ENCODE results near the gene POLR1B. TPM values are rescaled to one million over a fixed set of nuclear protein-coding genes. Genes with fewer than 3 reads are reported as not detected.

The POLR1B gene
- total RNA-seq, 1 experiment from 2014 or later, result 51.2 TPM

- no peak overlapping the region for H3K4me3 Mint-ChIP-seq
- no peak for DNase-seq (ENCODE audit: low spot score)
- peaks cover 4% of the 10 kb centered on the region; the same call in 1 of the 2 replicates for H3K4me1 Mint-ChIP-seq
- no peaks in the 10 kb centered on the region for H3K27me3 Mint-ChIP-seq (ENCODE audit: low read depth)
- ChIA-PET CTCF (interaction anchor here (1.3 to 5.9 kb wide), 3 partner anchors 48 to 344 kb away, joined by 3 to 51 read pairs (median 5); partner anchors contain the start of gene SLC20A1), POLR2A (interaction anchor here (0.6 kb wide), 1 partner anchor 22 kb away, joined by 4 read pairs; no protein-coding TSS in a partner anchor)
- peaks cover 6% of the 10 kb centered on the region; the same call in 1 of the 2 replicates for H3K9me3 Mint-ChIP-seq
- H3K36me3 Mint-ChIP-seq, result no peaks in the 10 kb centered on the region
- ATAC-seq, result no peak
- no peak overlapping the region for H3K27ac Mint-ChIP-seq
- TF ChIP-seq E2F1 (CRISPR knock-in tag; IDR thresholded peaks at IDR 0.05) (no peak), ZNF138 (CRISPR knock-in tag; conservative IDR thresholded peaks at IDR 0.05) (no peak), ATF1 (CRISPR knock-in tag; IDR thresholded peaks at IDR 0.05) (no peak), ZNF263 (CRISPR knock-in tag; IDR thresholded peaks at IDR 0.05; ENCODE audit: low read depth) (no peak), ZNF671 (CRISPR knock-in tag; IDR thresholded peaks at IDR 0.05) (no peak), NFE2L1 (CRISPR knock-in tag; IDR thresholded peaks at IDR 0.05) (no peak), SOX15 (CRISPR knock-in tag; IDR thresholded peaks at IDR 0.05) (no peak), MYBL2 (CRISPR knock-in tag; IDR thresholded peaks at IDR 0.05) (no peak), ZNF317 (CRISPR knock-in tag; IDR thresholded peaks at IDR 0.05; ENCODE audit: borderline replicate concordance, low read depth) (no peak), CDX4 (CRISPR knock-in tag; IDR thresholded peaks at IDR 0.05; ENCODE audit: borderline replicate concordance) (no peak)
These were observed 55.5 kb downstream of the POLR1B start for GRCh38 chr2:112597537-112598322.

GRCh38 chr2:112600634-112601033 lies 58.4 kb downstream of the POLR1B start:
- TF ChIP-seq FOXP1 (CRISPR knock-in tag; IDR thresholded peaks at IDR 0.05; ENCODE audit: borderline replicate concordance) (no peak), ZNF121 (CRISPR knock-in tag; IDR thresholded peaks at IDR 0.05) (no peak), TP53 (CRISPR knock-in tag; IDR thresholded peaks at IDR 0.05) (no peak), ZNF512 (CRISPR knock-in tag; IDR thresholded peaks at IDR 0.05; ENCODE audit: borderline replicate concordance) (no peak), ATF6 (CRISPR knock-in tag; IDR thresholded peaks at IDR 0.05) (no peak), AFF4 (CRISPR knock-in tag; IDR thresholded peaks at IDR 0.05; ENCODE audit: borderline replicate concordance) (no peak), ERG (CRISPR knock-in tag; IDR thresholded peaks at IDR 0.05) (no peak), FOXJ3 (CRISPR knock-in tag; IDR thresholded peaks at IDR 0.05; ENCODE audit: borderline replicate concordance) (no peak), ETV6 (CRISPR knock-in tag; IDR thresholded peaks at IDR 0.05) (no peak), ZNF138 (CRISPR knock-in tag; conservative IDR thresholded peaks at IDR 0.05) (no peak), ZNF232 (CRISPR knock-in tag; IDR thresholded peaks at IDR 0.05) (no peak)
- peaks cover 6% of the 10 kb centered on the region; the same call in 1 of the 2 replicates for H3K9me3 Mint-ChIP-seq
- no peak for ATAC-seq
- ChIA-PET POLR2A (interaction anchor here (0.9 kb wide), 1 partner anchor 45 kb away, joined by 3 read pairs; the partner anchor contains the start of gene SLC20A1), CTCF (interaction anchor here (0.6 to 5.9 kb wide), 19 partner anchors 10 to 358 kb away, joined by 3 to 51 read pairs (median 5); partner anchors contain the start of gene SLC20A1)
- no peak for DNase-seq (ENCODE audit: low spot score)
- H3K27me3 Mint-ChIP-seq (ENCODE audit: low read depth), result no peaks in the 10 kb centered on the region; the same call in 1 of the 2 replicates
- no peak overlapping the region for H3K4me3 Mint-ChIP-seq
- no peaks in the 10 kb centered on the region for H3K36me3 Mint-ChIP-seq
- H3K4me1 Mint-ChIP-seq, result peaks cover 4% of the 10 kb centered on the region; the same call in 1 of the 2 replicates
- no peak overlapping the region for H3K27ac Mint-ChIP-seq
